ENCODE results near the gene SUGP1. TPM values are rescaled to one million over a fixed set of nuclear protein-coding genes. Genes with fewer than 3 reads are reported as not detected.
A peak's percentile ranks its signal among the peaks of the same experiment; 100 is the strongest.

SUGP1 gene
- total RNA-seq, 2 experiments from 2014 or later = 34.6 to 61.4 TPM

- Histone ChIP-seq H3K79me2 (ENCODE audit: insufficient read depth, low read depth, low read length) (no peaks in the 10 kb centered on the region), H3K4me2 (ENCODE audit: low read length) (no peak overlapping the region), H2AFZ (ENCODE audit: low read length) (peak overlapping the region; percentile 67), H3K9me2 (ENCODE audit: insufficient read depth, low read length) (no peaks in the 10 kb centered on the region), H3K4me3 (ENCODE audit: low read depth, low read length, poor library complexity, severe bottlenecking) (no peak overlapping the region), H3K36me3 (ENCODE audit: insufficient read depth, low read length) (no peaks in the 10 kb centered on the region), H3K9me3 (ENCODE audit: low read length) (no peaks in the 10 kb centered on the region), H4K20me1 (ENCODE audit: insufficient read depth, low read length) (no peaks in the 10 kb centered on the region), H3K4me1 (ENCODE audit: insufficient read depth, low read length, poor library complexity, severe bottlenecking) (no peaks in the 10 kb centered on the region), H3K27ac (ENCODE audit: low read depth, low read length, poor library complexity, severe bottlenecking) (no peak overlapping the region)
- TF ChIP-seq EZH2phosphoT487 (IDR thresholded peaks at IDR 0.05; ENCODE audit: borderline replicate concordance, low read depth, low read length) = no peak
- no peak for TF ChIP-seq CTCF (conservative IDR thresholded peaks at IDR 0.05; ENCODE audit: low read length)
- ChIA-PET CTCF (ENCODE audit: unreplicated experiment) (no interaction called here), POLR2A (interaction anchor here (0.7 kb wide), 1 partner anchor 64 kb away, joined by 5 read pairs; no protein-coding TSS in a partner anchor)
- no TSS peak for BruUV-seq (replicated peaks)
- peak; percentile 57 for DNase-seq (ENCODE audit: low spot score)
- intact Hi-C loops (cut with micrococcal nuclease; ENCODE audit: unreplicated experiment) = no loop called here
Measured at GRCh38 chr19:19259741-19260140, 60.6 kb downstream of the SUGP1 start.

GRCh38 chr19:19258589-19259338, 61.5 kb downstream of the SUGP1 start:
- Histone ChIP-seq H4K20me1 (ENCODE audit: insufficient read depth, low read length) (no peaks in the 10 kb centered on the region), H3K9me2 (ENCODE audit: insufficient read depth, low read length) (no peaks in the 10 kb centered on the region), H3K36me3 (ENCODE audit: insufficient read depth, low read length) (no peaks in the 10 kb centered on the region), H2AFZ (ENCODE audit: low read length) (no peak overlapping the region), H3K4me2 (ENCODE audit: low read length) (no peak overlapping the region), H3K4me3 (ENCODE audit: low read depth, low read length, poor library complexity, severe bottlenecking) (no peak overlapping the region), H3K9me3 (ENCODE audit: low read length) (no peaks in the 10 kb centered on the region), H3K4me1 (ENCODE audit: insufficient read depth, low read length, poor library complexity, severe bottlenecking) (no peaks in the 10 kb centered on the region), H3K79me2 (ENCODE audit: insufficient read depth, low read depth, low read length) (no peaks in the 10 kb centered on the region), H3K27ac (ENCODE audit: low read depth, low read length, poor library complexity, severe bottlenecking) (no peak overlapping the region)
- TF ChIP-seq EZH2phosphoT487 (IDR thresholded peaks at IDR 0.05; ENCODE audit: borderline replicate concordance, low read depth, low read length) (no peak), CTCF (conservative IDR thresholded peaks at IDR 0.05; ENCODE audit: low read length) (no peak)
- intact Hi-C loops (cut with micrococcal nuclease; ENCODE audit: unreplicated experiment) = no loop called here
- no peak for DNase-seq (ENCODE audit: low spot score)
- BruUV-seq (replicated peaks) = no TSS peak
- POLR2A ChIA-PET = no interaction called here
- CTCF ChIA-PET (ENCODE audit: unreplicated experiment) = no interaction called here

DNA sequence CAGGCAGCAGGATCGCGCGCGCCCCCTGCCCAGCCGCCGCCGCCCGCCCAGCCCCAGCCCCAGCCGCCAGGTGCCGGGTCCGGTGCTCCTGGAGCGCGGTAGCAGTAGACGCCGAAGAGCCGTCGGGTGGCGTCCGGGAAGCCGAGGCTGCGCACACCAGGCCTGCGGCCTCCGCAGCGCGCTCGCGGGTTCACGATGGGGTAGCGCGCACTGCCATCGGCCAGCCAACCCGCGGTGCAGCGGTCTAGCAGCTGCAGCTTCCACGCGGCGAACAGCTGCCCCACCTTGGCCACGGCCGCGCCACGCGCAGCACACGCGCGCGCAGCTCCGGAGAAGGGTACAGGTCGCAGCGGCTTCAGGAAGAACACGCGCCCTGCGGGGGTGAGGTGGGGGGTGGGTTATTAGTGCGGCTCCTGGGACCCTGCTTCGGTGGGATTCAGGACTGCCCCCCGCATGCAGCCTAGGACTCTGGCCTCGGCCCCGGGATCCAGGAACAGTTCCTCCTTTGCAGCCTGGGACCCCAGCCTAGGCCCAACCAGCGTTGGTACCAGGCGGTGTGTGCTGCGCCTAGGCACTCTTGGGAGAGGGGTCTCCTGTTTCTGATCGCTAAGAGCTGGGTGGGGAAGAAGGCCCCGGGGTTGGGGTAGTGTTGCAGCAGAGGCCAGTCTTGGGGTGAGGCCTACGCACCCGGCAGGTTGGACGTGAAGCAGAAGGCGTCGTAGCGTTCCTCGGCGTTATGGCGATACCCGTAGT, 62.3 kb downstream of the SUGP1 start:
- H3K4me2 ChIP-seq (ENCODE audit: low read length) = no peak overlapping the region
- no peaks in the 10 kb centered on the region for H3K36me3 ChIP-seq (ENCODE audit: insufficient read depth, low read length)
- no peaks in the 10 kb centered on the region for H4K20me1 ChIP-seq (ENCODE audit: insufficient read depth, low read length)
- no peak overlapping the region for H2AFZ ChIP-seq (ENCODE audit: low read length)
- H3K79me2 ChIP-seq (ENCODE audit: insufficient read depth, low read depth, low read length) = no peaks in the 10 kb centered on the region
- H3K9me3 ChIP-seq (ENCODE audit: low read length) = no peaks in the 10 kb centered on the region
- H3K4me3 ChIP-seq (ENCODE audit: low read depth, low read length, poor library complexity, severe bottlenecking) = no peak overlapping the region
- intact Hi-C loops (cut with micrococcal nuclease; ENCODE audit: unreplicated experiment) = no loop called here
- H3K27ac ChIP-seq (ENCODE audit: low read depth, low read length, poor library complexity, severe bottlenecking) = no peak overlapping the region
- H3K9me2 ChIP-seq (ENCODE audit: insufficient read depth, low read length) = no peaks in the 10 kb centered on the region
- TF ChIP-seq CTCF (conservative IDR thresholded peaks at IDR 0.05; ENCODE audit: low read length) (no peak), EZH2phosphoT487 (IDR thresholded peaks at IDR 0.05; ENCODE audit: borderline replicate concordance, low read depth, low read length) (no peak)
- no TSS peak for BruUV-seq (replicated peaks)
- CTCF ChIA-PET (ENCODE audit: unreplicated experiment) = no interaction called here
- POLR2A ChIA-PET = no interaction called here
- no peak for DNase-seq (ENCODE audit: low spot score)
- no peaks in the 10 kb centered on the region for H3K4me1 ChIP-seq (ENCODE audit: insufficient read depth, low read length, poor library complexity, severe bottlenecking)

Measured in OCI-LY7 (cell line).